Astrocyte (in vitro differentiated cells and primary cell): ENCODE results near the gene SLC17A6.

Experiments
- CTCF ChIP-seq: IDR thresholded peaks from 2 replicates; pipeline ENCODE4 v1.5.1; 2011; ENCODE audit warnings: low read depth, mild to moderate bottlenecking, inconsistent platforms, low read length, moderate library complexity; ENCODE audit not compliant: insufficient read depth
- EZH2 ChIP-seq: IDR thresholded peaks from 2 replicates; pipeline ENCODE4 v1.6.1; 2012; ENCODE audit warnings: mild to moderate bottlenecking, low read length, inconsistent platforms; ENCODE audit not compliant: insufficient read depth

- TF ChIP-seq EZH2 = peak; percentile 16
- no peak for TF ChIP-seq CTCF
Measured at GRCh38 chr11:22344081-22344480, 5.9 kb downstream of the SLC17A6 start.
